NCI-H128 (cell line): ENCODE data around the gene ADORA2B.
"Not testable (repeated sequence)": the region's sequence is repeated elsewhere in the genome, so short reads cannot be mapped to it uniquely, and the experiment has no call there.

Experiments used
- DNase-seq: peaks from one replicate; lab custom pipeline; 2025; ENCODE audit not compliant: unreplicated experiment; lab: John Stamatoyannopoulos, UW

Gene ADORA2B

DNA sequence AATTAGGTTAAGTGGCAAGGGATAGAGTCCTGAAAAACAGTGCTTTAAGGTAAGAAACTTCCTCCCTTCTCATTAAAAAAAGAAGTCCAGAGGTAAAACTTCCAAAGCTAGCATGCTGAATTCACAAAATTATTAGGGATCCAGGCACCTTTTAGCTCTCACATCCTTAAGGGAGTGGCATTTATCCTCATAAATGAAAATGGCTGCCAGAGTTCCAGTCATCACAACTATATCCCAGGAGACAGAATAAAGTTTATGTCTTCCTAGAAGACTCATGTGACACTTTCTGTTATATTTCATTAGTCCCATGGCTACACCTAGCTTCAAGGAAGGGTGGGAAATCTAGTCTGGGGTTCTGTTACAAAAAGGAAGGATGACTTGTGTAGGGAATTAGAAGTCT lies 23.3 kb upstream of the ADORA2B start:
- no peak for DNase-seq

GRCh38 chr17:15922586-15922985 lies 22.3 kb upstream of the ADORA2B start:
- DNase-seq, result no peak

DNA sequence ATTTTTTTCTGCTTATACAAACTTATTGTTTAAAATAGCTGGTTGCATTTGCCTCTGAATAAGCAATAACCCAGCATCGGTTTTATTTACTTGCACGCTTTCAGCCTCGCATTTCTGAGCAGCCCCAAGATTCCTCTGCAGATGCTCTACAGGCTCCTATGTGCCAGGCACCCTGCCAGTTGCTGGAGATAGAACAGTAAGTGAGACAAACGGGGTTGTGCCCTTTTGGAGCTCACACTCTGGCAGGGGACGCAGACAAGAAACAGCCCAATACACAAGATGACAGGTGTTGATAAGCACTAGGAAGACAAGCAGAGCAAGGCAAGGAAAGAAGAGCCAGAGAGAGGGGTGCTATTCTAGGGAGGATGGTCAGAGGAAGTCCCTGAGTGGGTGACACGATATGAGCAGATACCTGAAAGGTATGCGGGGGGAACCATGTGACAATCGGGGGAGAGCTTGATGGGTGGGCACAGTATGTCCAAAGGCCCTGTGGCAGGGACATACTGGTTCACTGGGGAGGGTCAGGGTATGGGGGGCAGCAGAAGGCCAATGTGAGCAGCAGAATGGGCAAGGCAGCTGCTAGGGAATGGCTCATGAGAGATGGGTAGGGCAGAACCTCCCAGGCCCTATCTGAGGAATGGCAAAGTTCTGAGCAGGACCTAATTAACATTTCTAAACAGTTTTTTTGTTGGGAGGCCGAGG lies 18.7 kb upstream of the ADORA2B start:
- no peak for DNase-seq

DNA sequence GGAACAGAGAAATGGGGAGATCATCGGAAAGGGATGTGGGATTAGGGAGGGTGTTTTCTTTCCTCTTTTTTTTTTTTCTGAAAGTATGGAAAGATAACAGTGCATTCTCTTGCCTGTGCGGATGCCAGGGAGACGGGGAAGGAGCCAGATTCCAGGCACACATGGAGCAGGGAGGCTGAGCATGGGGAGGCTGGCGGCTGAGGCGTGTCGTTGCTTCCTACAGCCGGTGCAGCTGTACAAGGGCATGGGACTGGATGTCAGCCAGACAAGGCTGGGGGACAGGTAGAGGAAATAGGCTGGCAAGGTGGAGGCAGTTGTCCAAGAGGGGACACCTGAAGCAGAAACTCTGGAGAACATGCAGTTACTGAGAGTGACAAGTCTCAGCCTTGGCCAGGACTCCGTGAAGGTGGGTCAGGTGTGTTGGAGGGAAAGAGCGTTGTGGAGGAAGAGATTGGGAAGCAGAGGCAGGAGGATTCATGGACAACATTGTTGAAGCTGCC lies 16.6 kb upstream of the ADORA2B start:
- no peak for DNase-seq

DNA sequence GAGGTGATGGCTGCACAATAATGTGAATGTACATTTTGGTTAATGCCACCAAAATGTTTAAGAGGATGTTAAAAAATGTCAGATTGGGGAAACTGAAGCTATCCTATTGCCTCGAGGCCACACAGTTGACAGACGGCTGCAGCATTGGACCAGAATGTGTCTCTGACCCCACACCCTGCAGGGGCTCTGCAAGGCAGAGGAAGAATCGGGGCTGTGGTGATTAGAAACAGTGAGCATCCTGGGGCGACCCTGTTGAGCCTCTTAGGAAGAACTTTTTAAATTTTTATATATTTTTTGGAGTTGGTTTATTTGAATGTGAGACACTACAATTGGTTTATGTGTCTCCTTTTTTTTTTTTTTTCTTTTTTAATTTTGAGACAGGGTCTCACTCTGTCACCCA lies 15.0 kb upstream of the ADORA2B start:
- no peak for DNase-seq

GRCh38 chr17:15930426-15930825 lies 14.5 kb upstream of the ADORA2B start:
- DNase-seq, result no peak

DNA sequence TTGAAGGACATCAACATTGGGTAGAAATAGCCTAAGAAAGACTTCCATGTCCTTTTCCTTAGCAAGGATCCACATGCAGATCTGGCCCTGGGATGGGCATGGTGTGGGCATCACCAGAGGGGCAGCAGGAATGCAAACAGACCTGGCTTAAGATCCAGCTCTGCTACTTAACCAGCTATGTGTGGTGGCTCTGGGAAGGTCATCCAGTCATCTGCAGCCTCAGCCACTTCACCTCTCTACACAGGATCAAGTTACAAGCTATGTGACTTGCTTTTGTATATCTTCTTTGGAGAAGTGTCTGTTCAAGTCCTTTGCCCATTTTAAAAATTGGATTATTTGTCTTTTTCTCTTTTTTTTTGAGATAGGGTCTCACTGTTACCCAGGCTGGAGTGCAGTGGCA lies 13.5 kb upstream of the ADORA2B start:
- DNase-seq, result no peak

DNA sequence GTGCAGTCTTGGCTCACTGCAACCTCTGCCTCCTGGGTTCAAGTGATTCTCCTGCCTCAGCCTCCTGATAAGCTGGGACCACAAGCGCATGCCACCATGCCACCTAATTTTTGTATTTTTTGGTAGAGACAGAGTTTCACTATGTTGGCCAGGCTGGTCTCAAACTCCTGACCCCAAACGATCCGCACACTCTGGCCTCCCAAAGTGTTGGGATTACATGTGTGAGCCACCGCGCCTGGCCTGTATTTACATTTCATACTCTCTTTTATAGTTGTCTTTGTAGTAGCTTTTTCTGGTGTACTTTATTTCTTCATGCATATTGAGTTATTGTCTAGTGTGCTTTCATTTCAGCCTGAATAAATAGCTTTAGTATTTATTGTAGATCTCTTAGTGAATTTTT lies 10.1 kb upstream of the ADORA2B start:
- no peak for DNase-seq

- DNase-seq, result no peak
Observed at GRCh38 chr17:15935891-15936290, 9.0 kb upstream of the ADORA2B start.

GRCh38 chr17:15936481-15936880 lies 8.4 kb upstream of the ADORA2B start:
- not testable (repeated sequence) for DNase-seq

- DNase-seq, result no peak
Observed at GRCh38 chr17:15941781-15942180, 3.1 kb upstream of the ADORA2B start.

GRCh38 chr17:15942207-15942833 lies 2.6 kb upstream of the ADORA2B start:
- DNase-seq, result no peak

DNA sequence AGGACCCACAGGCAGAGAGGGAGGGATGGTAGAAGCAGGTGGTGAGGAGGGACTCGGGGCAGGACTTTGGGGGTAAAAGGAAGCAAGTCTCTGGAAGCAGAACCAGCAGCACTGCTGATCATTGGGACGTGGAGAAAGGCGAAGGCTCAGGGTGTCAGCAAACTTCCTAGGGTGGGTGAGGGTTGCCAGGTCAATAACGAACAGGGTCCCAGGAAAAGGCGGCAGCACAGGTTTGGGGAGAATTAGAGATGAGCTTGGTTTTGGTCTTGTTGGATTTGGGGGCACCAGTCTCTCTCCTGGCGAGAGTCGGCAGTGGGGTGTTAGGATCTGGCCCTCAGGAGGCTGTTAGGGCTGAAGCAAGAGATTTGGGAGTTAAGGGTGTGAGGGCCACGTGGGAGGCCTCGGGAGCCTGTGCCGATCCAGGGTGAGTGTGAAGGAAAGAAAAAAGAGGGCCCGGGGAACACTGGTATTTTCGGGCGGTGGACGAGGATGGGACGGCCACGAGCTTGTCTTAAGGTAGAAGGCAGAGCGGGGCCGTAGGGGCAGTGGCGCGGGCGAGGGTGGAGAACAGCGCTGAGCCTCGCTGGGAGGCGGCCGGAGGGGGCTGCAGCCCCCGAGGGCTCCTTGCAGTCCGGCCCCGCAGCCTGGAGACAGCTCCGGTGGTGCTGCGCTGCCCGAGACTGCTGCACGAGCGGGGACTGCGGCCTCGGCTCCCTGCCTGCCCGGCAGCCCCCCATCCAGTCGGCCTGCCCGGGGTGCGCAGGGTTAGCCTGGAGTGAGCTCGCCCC lies 765 bp upstream of the ADORA2B start:
- DNase-seq, result no peak

DNA sequence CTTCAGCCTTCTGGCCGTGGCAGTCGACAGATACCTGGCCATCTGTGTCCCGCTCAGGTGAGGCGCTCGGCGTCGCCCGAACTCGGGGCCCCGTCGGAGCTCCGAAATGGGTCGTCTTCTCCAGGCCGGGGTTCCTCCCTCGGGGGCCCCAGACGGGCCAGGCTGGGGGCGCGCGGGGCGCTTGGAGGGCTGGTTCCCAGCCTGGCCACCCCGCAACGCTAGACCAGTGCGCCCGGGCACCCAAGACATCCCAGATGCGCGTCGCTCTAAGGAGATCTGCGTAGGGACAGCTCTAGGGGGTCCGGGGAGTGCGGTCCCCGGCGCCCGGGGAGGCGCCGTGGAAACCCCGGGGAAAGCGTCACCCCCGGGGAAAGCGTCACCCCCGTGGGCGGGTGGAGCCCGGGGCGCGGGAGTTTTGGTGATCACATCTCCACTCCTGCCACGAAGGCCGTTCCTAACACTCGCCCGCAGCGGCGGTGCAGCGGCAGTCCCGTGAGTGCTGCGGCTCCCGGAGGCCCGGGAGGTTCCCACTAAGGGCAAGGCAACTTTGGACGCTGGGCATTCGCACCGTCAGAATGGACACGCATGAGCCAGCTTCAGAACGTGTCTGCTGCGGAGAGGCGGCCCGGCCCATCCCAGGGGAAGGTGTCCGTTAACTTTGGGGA lies 729 bp downstream of the ADORA2B start:
- DNase-seq, result no peak

- DNase-seq, result no peak
Observed at GRCh38 chr17:15946611-15947120, 1.7 kb downstream of the ADORA2B start.

DNA sequence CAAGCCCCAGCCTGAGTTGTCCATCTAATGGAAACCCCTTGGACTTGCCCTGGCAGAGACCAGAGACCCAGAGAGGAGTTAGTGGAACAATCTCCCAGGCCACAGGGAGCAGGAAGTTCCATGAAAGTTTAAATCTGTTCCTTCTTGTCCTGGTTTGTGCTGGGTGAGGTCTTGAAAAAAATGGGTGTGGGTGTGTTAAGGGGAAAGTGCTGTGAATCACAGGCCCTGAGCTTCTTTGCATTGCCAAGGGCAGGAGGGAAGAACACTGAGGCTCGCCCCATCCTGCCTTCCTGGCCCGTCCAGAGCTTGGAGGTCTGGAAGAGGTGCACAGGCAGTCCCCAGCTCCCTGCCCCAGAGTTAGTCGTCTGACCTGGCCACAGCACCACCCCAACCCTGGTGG lies 2.3 kb downstream of the ADORA2B start:
- no peak for DNase-seq

GRCh38 chr17:15947976-15948752 lies 3.2 kb downstream of the ADORA2B start:
- no peak for DNase-seq

DNA sequence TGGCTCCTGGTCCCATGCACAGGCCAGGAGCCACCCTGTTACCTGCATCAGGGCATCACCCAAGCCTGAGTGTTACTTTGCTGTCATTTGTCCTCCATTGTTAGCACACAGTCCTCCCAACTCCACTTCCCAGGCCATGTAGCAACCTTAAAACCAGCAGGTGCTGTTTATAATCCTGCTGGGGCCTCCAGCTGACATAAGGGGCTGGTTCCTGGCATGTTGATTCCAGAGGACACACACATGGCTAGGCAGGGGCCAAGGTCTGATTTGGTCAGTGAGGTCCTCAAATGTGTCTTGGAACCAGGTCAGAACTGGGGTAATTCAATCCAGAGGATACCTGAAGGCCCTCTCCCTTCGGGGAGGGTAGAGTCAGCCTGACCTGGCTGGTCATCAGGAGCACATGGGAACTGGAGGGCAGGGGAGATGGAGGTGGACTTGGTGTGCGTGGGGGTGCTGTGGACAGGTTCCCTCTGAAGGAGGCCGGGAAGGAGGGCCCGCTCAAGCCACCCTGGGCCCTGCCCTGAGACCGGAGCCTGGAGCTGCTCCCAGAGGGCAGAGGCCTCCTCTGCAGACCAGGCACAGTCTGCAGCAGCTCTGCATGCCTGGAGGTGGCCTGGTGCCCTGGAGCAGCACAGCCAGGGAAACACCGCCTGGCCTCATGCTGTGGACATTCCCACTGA lies 6.6 kb downstream of the ADORA2B start:
- DNase-seq, result no peak

DNA sequence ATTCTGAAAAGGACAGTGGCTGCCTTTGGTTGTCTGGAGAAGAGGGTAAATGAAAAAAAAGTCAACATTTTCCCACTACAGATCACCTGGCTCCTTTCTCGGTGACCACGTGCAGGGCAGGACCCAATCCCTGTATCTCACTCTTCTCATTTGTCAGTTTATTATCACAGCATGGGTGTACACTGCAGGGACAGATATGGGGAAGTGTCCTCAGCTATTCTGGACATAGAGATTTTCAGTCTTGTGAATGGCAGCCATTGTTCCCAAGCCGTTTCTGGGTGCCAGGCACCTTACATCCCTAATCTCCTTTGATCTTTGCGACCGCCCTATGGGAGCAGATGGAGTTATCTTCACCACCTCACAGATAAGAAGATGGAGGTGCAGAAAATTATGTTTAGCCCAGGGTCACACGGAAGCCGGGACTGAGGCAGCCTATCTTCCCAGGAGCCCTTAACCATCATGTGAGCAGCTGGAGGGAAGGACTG lies 7.2 kb downstream of the ADORA2B start:
- DNase-seq, result no peak
